ENCODE measurements around the gene GIGYF1.

Gene GIGYF1

DNA sequence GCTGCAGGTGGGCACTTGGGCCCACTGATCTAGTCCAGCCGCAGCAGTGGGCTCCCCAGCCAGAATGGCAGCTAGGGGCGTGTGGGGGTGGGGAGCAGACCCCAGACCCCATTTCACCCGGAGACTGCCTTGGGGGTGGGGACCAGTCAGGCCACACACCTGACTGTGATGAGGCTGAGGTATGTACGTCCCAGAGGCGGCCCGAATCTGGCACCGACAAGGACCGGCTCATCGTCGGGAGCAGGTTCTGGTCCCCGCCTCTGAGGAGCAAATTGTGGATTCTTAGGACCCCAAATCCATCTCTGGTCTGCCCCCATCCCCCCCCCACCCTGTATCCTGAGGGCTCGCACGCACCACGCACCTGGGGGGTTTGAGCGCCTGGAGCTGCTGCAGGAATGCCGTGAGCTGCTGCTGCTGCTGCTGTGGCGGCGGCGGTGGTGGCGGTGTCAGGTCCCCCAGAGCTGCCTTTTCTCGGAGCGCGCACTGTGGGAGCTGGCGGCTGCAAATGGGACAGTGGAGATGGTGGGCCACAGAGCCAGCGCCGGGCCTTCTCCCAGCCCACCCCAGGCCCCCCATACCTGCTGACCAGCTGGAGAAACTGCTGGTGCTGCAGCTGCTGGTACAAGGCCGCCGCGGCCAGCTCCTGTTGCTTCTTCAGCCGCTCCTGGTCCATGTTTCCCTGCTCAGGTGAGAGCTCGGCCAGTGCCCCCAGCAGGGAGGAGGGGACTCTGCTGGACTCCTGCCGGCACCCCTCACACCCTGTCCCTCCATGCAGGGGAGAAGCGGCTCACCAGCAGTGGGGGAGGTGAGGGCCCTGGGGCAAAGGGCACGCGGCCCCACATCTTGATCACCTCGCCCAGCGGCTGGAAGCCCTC, 10.2 kb downstream of the GIGYF1 start:
- DNase-seq (ENCODE audit: low read depth), result no peak
- TF ChIP-seq, protein P1, sequence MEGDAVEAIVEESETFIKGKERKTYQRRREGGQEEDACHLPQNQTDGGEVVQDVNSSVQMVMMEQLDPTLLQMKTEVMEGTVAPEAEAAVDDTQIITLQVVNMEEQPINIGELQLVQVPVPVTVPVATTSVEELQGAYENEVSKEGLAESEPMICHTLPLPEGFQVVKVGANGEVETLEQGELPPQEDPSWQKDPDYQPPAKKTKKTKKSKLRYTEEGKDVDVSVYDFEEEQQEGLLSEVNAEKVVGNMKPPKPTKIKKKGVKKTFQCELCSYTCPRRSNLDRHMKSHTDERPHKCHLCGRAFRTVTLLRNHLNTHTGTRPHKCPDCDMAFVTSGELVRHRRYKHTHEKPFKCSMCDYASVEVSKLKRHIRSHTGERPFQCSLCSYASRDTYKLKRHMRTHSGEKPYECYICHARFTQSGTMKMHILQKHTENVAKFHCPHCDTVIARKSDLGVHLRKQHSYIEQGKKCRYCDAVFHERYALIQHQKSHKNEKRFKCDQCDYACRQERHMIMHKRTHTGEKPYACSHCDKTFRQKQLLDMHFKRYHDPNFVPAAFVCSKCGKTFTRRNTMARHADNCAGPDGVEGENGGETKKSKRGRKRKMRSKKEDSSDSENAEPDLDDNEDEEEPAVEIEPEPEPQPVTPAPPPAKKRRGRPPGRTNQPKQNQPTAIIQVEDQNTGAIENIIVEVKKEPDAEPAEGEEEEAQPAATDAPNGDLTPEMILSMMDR (IDR thresholded peaks at IDR 0.05; ENCODE audit: insufficient read depth, low read depth, low read length, missing control alignments), result no peak
- no peak overlapping the region for H3K4me3 ChIP-seq (ENCODE audit: low read depth, low read length)

DNA sequence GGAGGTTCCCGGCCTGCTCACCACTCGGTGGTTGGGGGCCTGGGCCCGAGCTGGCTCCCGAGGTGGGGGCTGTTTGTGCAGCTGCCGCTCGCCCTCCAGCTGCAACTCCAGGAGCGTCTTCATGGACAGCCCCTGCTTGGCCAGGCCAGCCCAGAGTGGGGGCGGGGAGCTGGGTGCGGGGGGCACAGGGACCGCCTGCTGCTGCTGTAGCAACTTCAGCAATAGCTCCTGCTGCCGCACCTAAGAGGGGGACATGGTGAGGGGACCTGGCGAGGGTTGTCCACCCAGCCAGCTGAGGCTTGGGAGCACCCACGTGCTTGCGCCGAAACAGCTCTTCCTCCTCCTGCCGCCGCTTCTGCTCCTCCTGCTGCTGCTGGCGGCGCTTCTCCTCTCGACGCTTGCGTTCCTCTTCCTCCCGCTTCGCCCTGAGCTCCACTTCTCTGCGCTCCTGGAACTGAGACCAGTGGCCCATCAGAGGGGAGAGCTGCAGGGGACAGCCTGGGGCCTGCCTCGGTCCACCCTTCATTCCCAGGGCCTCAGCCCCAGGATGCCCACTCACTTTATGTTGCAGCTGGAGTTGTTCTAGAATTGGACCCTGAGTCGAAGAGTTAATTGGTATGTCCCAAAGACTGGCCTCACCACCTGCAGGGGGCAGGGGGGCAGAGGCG, 10.9 kb downstream of the GIGYF1 start:
- no peak for DNase-seq (ENCODE audit: low read depth)
- TF ChIP-seq, protein P1 (IDR thresholded peaks at IDR 0.05; ENCODE audit: insufficient read depth, low read depth, low read length, missing control alignments), result no peak
- H3K4me3 ChIP-seq (ENCODE audit: low read depth, low read length), result no peak overlapping the region

DNA sequence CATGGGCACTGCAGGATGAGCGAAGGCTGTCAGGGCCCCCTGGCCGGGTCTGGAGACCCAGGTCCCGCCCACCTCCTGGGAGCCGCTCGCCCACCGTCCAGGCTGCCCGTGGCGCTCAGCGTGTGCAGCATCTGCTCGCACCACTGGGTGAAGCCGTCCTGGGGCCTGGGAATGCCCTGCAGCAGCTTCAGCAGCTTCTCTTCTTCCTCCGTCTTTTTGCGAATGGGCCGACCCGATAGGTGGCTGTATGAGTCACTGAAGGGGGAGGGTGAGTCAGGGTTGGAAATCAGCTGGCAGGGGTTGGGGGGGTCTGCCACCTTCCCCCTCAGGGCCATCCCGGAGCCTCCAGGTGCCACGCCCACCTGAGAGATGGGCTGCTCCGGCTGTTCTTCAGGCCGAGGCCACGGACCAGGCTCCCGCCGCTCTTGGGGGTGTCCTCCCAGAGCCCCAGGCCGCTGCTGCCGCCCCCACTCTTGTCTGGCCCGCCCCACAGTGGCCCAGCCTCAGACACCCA, 11.8 kb downstream of the GIGYF1 start:
- no peak overlapping the region for H3K4me3 ChIP-seq (ENCODE audit: low read depth, low read length)
- TF ChIP-seq, protein P1 (IDR thresholded peaks at IDR 0.05; ENCODE audit: insufficient read depth, low read depth, low read length, missing control alignments), result no peak
- no peak for DNase-seq (ENCODE audit: low read depth)

DNA sequence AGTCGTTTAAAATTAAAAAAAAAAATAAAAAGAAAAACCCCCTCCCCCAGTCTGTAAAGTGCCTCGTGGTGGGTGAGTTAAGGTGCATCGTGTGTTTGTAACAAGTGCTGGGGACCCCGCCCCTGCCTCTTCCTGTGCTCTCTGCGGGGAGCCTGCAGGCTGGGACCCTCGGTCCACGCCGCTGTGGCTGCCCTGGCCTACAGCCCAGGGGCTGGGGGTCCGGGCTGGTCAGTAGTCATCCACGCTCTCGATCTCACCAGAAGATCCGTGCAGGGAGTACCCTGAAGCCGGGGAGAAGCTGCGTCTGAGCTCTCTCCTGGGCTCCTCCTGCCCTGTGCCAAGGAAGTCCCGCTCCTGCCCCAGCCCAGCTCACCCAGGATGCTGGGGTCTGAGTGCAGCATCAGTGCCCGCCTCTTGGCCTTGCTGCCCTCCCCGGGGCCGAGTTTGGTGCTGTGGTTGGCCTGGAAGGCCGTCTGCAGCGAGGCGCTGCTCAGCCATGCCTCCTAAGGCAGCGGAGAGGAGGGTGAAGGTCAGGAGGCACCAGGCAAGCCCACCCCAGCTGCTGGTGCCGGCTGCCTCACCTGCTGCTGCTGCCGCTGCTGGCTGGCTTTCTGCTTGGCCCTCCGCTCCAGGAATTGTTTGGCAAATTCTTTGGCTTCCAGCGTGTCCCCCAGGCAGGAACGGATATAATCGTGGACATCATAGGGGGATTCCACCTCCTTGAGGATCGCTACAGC, 12.4 kb downstream of the GIGYF1 start:
- H3K4me3 ChIP-seq (ENCODE audit: low read depth, low read length), result no peak overlapping the region
- TF ChIP-seq, protein P1 (IDR thresholded peaks at IDR 0.05; ENCODE audit: insufficient read depth, low read depth, low read length, missing control alignments), result no peak
- DNase-seq (ENCODE audit: low read depth), result no peak

DNA sequence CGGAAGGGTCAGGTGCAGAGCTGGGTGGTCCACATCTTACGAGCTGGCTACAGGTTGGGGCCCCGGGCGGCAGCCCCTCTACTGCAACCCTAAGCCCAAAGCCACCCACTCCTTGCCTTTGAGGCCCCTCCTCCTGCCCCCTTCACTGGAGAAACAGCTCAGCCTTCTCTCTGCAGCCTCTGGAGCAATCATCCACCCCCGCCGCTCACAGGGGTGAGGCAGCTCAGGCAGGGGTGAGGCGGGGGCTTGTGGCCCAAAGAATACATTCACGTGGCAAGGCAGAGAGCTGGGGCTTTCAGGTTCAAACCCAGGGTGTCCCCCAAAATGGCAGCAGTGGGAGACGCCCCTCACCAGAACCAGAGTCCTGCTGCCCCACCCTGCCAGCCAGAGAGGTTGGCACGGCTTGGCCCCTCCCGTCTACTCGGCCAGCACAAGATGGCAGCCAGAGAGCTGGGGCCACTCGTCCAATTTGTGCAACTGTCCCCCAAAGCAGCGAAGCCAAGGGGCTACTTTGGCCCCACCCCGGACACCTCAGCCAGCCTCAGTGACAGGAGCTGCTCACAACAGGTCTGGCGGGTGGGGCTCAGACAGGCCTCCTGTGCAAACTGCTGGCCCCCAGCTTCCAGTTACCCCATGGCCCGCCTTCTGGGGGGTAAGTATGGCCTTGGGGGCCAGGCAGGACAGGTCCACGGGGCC, 13.3 kb downstream of the GIGYF1 start:
- TF ChIP-seq, protein P1 (IDR thresholded peaks at IDR 0.05; ENCODE audit: insufficient read depth, low read depth, low read length, missing control alignments), result no peak
- no peak overlapping the region for H3K4me3 ChIP-seq (ENCODE audit: low read depth, low read length)
- DNase-seq (ENCODE audit: low read depth), result no peak

DNA sequence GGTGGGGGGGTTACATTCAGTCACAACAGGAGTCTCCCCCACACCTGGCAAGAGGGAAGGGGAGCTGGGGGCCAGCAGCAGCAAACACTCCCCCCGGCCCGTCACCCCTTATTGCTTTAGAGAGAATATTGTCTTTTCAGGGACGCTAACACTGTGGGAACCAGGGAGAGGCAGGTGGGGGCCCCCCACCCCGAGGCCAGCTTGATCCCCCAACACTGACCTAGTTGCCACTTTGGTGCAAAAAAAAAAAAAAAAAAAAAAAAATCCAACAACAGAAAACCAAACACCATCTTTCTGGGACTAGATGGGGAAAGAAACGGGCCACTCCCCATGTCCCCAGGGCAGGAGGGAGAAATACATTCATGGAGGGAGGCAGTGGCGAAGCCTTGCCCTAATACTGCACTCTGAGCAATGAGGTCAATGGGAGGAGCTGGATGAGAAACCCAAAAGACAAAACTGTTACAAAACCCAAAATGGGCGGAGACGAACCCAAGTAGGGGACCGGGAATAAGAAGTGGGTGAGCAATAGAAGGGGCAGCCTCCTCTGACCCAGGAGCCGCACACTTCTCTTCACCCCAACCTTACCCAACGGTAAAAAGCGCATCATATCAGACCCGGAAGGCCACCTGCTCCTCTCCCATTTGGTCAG, 14.0 kb downstream of the GIGYF1 start:
- no peak for DNase-seq (ENCODE audit: low read depth)
- no peak overlapping the region for H3K4me3 ChIP-seq (ENCODE audit: low read depth, low read length)
- TF ChIP-seq, protein P1 (IDR thresholded peaks at IDR 0.05; ENCODE audit: insufficient read depth, low read depth, low read length, missing control alignments), result no peak

Measured in GM12865 (cell line).